SIG-M5 treated with dmso at 0.1 percent for 504 hours (cell line): ENCODE data around the gene TMTC2.

ENCODE experiments used
- DNase-seq: peaks from one replicate; lab custom pipeline; 2025; ENCODE audit not compliant: unreplicated experiment; lab: John Stamatoyannopoulos, UW

The TMTC2 gene

GRCh38 chr12:83172866-83173649 lies 486.4 kb downstream of the TMTC2 start:
- DNase-seq = no peak

GRCh38 chr12:83179999-83180398 lies 493.3 kb downstream of the TMTC2 start:
- DNase-seq = no peak

GRCh38 chr12:83181074-83181473 lies 494.4 kb downstream of the TMTC2 start:
- no peak for DNase-seq

GRCh38 chr12:83183132-83183531 lies 496.4 kb downstream of the TMTC2 start:
- no peak for DNase-seq
